GM21576 (cell line): ENCODE data around the gene KRTAP4-8.
"Not testable (repeated sequence)": the region's sequence is repeated elsewhere in the genome, so short reads cannot be mapped to it uniquely, and the experiment has no call there.

Experiments used
- ATAC-seq: cut with Tn5 transposase; IDR thresholded peaks from one replicate; pipeline ENCODE4 v1.9.1; 2021; ENCODE audit warnings: mild to moderate bottlenecking, moderate library complexity; ENCODE audit not compliant: unreplicated experiment

Gene KRTAP4-8

GRCh38 chr17:41065829-41066624, 31.9 kb downstream of the KRTAP4-8 start, which contains the start of gene KRTAP2-4:
KRTAP2-4 (minus strand) TSS chr17:41065879; CDS start chr17:41065845, 34 bp downstream.
- ATAC-seq = no peak

- not testable (repeated sequence) for ATAC-seq
These were observed 32.8 kb downstream of the KRTAP4-8 start for GRCh38 chr17:41065016-41065689.

GRCh38 chr17:41064301-41064700, 33.6 kb downstream of the KRTAP4-8 start:
- no peak for ATAC-seq

GRCh38 chr17:41063449-41063848, 34.5 kb downstream of the KRTAP4-8 start:
- no peak for ATAC-seq

- no peak for ATAC-seq
These were observed 36.0 kb downstream of the KRTAP4-8 start for GRCh38 chr17:41061964-41062363.

- ATAC-seq = no peak
These were observed 37.8 kb downstream of the KRTAP4-8 start, which contains the start of gene KRTAP2-3 for GRCh38 chr17:41060052-41060604. KRTAP2-3 (minus strand) TSS chr17:41060114; CDS start chr17:41060050, 64 bp downstream.

- ATAC-seq = not testable (repeated sequence)
These were observed 38.5 kb downstream of the KRTAP4-8 start for GRCh38 chr17:41059276-41060051.

- ATAC-seq = no peak
These were observed 39.2 kb downstream of the KRTAP4-8 start for GRCh38 chr17:41058741-41059140.

- no peak for ATAC-seq
These were observed 40.4 kb downstream of the KRTAP4-8 start for GRCh38 chr17:41057547-41057946.

GRCh38 chr17:41055130-41055529, 42.8 kb downstream of the KRTAP4-8 start, which contains the start of gene KRTAP2-2:
KRTAP2-2 (minus strand) TSS chr17:41055230; CDS start chr17:41055211, 19 bp downstream.
- ATAC-seq = not testable (repeated sequence)

GRCh38 chr17:41054556-41054955, 43.4 kb downstream of the KRTAP4-8 start:
- ATAC-seq = not testable (repeated sequence)

- no peak for ATAC-seq
These were observed 43.9 kb downstream of the KRTAP4-8 start for GRCh38 chr17:41054025-41054424.

- no peak for ATAC-seq
These were observed 45.4 kb downstream of the KRTAP4-8 start for GRCh38 chr17:41052566-41052965.

GRCh38 chr17:41049110-41049509, 48.8 kb downstream of the KRTAP4-8 start:
- no peak for ATAC-seq

- no peak for ATAC-seq
These were observed 49.5 kb downstream of the KRTAP4-8 start for GRCh38 chr17:41048441-41048840.
